Fibroblast of the aortic adventitia (primary cell): ENCODE measurements around the gene KIF22. TPM values are rescaled to one million over a fixed set of nuclear protein-coding genes. Genes with fewer than 3 reads are reported as not detected.
A peak's percentile ranks its signal among the peaks of the same experiment; 100 is the strongest.

Experiments used
- DNase-seq: peaks from one replicate; pipeline ENCODE4 v3.0.0-alpha.2; 2010; ENCODE audit warnings: low read depth
- H3K4me3 ChIP-seq: 2 replicates; pipeline ENCODE4 v1.5.1; 2011; ENCODE audit warnings: low read depth, mild to moderate bottlenecking, control low read depth, low read length, moderate library complexity
- CTCF ChIP-seq: IDR thresholded peaks from 2 replicates; pipeline ENCODE4 v1.5.1; 2011; ENCODE audit warnings: mild to moderate bottlenecking, low read length, control low read depth, inconsistent platforms; ENCODE audit not compliant: insufficient read depth
- total RNA-seq: library from RNA; depleted of rRNA; stranded (reverse); fragments of >200 nt; gene quantifications from 2 replicates; pipeline ENCODE4 v1.2.3, GENCODE V29; 2012; ENCODE audit warnings: low replicate concordance

KIF22 gene
- total RNA-seq, 1 donor, result 52.4 TPM

GRCh38 chr16:29843931-29844330 lies 53.4 kb downstream of the KIF22 start:
- TF ChIP-seq CTCF, result no peak
- H3K4me3 ChIP-seq, result no peak overlapping the region
- DNase-seq, result no peak

- peak; percentile 69 for DNase-seq
- TF ChIP-seq CTCF, result no peak
- no peak overlapping the region for H3K4me3 ChIP-seq
Measured at GRCh38 chr16:29844575-29845331, 54.2 kb downstream of the KIF22 start.

- no peak overlapping the region for H3K4me3 ChIP-seq
- no peak for DNase-seq
- no peak for TF ChIP-seq CTCF
Measured at GRCh38 chr16:29845656-29846055, 55.1 kb downstream of the KIF22 start.

GRCh38 chr16:29848420-29849297 lies 58.1 kb downstream of the KIF22 start:
- TF ChIP-seq CTCF, result peak; percentile 95
- H3K4me3 ChIP-seq, result no peak overlapping the region
- peak; percentile 68 for DNase-seq

GRCh38 chr16:29849505-29849904 lies 59.0 kb downstream of the KIF22 start:
- no peak for TF ChIP-seq CTCF
- no peak for DNase-seq
- no peak overlapping the region for H3K4me3 ChIP-seq

GRCh38 chr16:29850998-29851397 lies 60.4 kb downstream of the KIF22 start:
- H3K4me3 ChIP-seq, result no peak overlapping the region
- no peak for TF ChIP-seq CTCF
- DNase-seq, result no peak
